GM12891 (cell line): ENCODE results near the gene TPH1.

Experiments used
- POLR2A ChIP-seq: IDR thresholded peaks from 2 replicates; pipeline ENCODE4 v1.6.1; 2011; ENCODE audit warnings: low read depth, low read length, control low read depth
- POU2F2 ChIP-seq: IDR thresholded peaks from 2 replicates; pipeline ENCODE4 v1.6.1; 2011; ENCODE audit warnings: low read depth, mild to moderate bottlenecking, control low read depth, low read length, moderate library complexity
- TAF1 ChIP-seq: IDR thresholded peaks from 2 replicates; pipeline ENCODE4 v1.6.1; 2011; ENCODE audit warnings: low read depth, low read length, control low read depth

- TF ChIP-seq POLR2A (no peak), POU2F2 (no peak), TAF1 (no peak)
These were observed 4.8 kb upstream of the TPH1 start for GRCh38 chr11:18050848-18051247.
